RWPE2 (cell line): ENCODE measurements around the gene AURKB.
"Not testable (repeated sequence)": the region's sequence is repeated elsewhere in the genome, so short reads cannot be mapped to it uniquely, and the experiment has no call there.

ENCODE experiments used
- ATAC-seq: fragments of 200-7000 bp; cut with Tn5 transposase; 3 replicates; pipeline ENCODE4 v1.9.1; 2021; ENCODE audit warnings: low read depth
- DNase-seq: peaks from one replicate; pipeline ENCODE4 v3.0.0-alpha.2; 2020; ENCODE audit warnings: low spot score
- H3K27ac ChIP-seq: fragments of 450-650 bp; 2 replicates; pipeline ENCODE4 v1.5.1; 2017; ENCODE audit warnings: mild to moderate bottlenecking; ENCODE audit not compliant: poor library complexity, severe bottlenecking
- H3K27me3 ChIP-seq: fragments of 250-450 bp; sonication (Bioruptor Pico); 2 replicates; pipeline ENCODE4 v1.5.1; 2021; ENCODE audit warnings: mild to moderate bottlenecking, moderate library complexity; ENCODE audit not compliant: insufficient read depth, poor library complexity, severe bottlenecking
- H3K36me3 ChIP-seq: fragments of 250-450 bp; sonication (Bioruptor Pico); 2 replicates; pipeline ENCODE4 v1.5.1; 2020; ENCODE audit warnings: low read depth, mild to moderate bottlenecking, moderate library complexity
- H3K4me1 ChIP-seq: fragments of 250-450 bp; sonication (Bioruptor Pico); 2 replicates; pipeline ENCODE4 v1.5.1; 2021; ENCODE audit warnings: mild to moderate bottlenecking, moderate library complexity; ENCODE audit not compliant: insufficient read depth, poor library complexity, severe bottlenecking
- H3K4me3 ChIP-seq: fragments of 250-450 bp; sonication (Bioruptor Pico); 2 replicates; pipeline ENCODE4 v1.5.1; 2021; ENCODE audit warnings: mild to moderate bottlenecking, moderate library complexity; ENCODE audit not compliant: severe bottlenecking
- H3K9me3 ChIP-seq: fragments of 250-450 bp; sonication (Bioruptor Pico); 2 replicates; pipeline ENCODE4 v1.5.1; 2021; ENCODE audit warnings: mild to moderate bottlenecking, moderate library complexity; ENCODE audit not compliant: severe bottlenecking
- TF ChIP-seq, protein P1 (sequence below): fragments of 450-650 bp; IDR thresholded peaks from one replicate; pipeline ENCODE4 v1.5.1; 2017; ENCODE audit warnings: mild to moderate bottlenecking, moderate library complexity; ENCODE audit not compliant: poor library complexity, severe bottlenecking

AURKB gene

DNA sequence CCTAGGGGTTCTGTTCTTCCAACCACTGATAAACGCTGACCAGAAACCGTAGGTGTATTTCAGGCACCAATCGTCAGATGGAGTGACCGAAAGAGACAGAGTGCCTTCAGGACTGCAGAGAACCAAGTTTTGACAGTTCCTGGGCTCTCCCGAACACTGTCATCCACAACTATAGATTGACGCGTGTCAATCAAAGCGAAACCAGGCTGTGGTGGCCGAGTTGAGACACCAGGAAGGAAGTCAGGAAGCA is 11.9 kb upstream of the AURKB start:
- TF ChIP-seq, protein P1, sequence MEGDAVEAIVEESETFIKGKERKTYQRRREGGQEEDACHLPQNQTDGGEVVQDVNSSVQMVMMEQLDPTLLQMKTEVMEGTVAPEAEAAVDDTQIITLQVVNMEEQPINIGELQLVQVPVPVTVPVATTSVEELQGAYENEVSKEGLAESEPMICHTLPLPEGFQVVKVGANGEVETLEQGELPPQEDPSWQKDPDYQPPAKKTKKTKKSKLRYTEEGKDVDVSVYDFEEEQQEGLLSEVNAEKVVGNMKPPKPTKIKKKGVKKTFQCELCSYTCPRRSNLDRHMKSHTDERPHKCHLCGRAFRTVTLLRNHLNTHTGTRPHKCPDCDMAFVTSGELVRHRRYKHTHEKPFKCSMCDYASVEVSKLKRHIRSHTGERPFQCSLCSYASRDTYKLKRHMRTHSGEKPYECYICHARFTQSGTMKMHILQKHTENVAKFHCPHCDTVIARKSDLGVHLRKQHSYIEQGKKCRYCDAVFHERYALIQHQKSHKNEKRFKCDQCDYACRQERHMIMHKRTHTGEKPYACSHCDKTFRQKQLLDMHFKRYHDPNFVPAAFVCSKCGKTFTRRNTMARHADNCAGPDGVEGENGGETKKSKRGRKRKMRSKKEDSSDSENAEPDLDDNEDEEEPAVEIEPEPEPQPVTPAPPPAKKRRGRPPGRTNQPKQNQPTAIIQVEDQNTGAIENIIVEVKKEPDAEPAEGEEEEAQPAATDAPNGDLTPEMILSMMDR = no peak
- Histone ChIP-seq H3K27ac (peak overlapping the region; percentile 88), H3K27me3 (no peaks in the 10 kb centered on the region), H3K36me3 (peaks cover under 1% of the 10 kb centered on the region; the same call in 1 of the 2 replicates), H3K4me3 (peak overlapping the region; percentile 54), H3K9me3 (no peaks in the 10 kb centered on the region), H3K4me1 (peaks cover 5% of the 10 kb centered on the region)
- ATAC-seq (no peak), DNase-seq (no peak)

DNA sequence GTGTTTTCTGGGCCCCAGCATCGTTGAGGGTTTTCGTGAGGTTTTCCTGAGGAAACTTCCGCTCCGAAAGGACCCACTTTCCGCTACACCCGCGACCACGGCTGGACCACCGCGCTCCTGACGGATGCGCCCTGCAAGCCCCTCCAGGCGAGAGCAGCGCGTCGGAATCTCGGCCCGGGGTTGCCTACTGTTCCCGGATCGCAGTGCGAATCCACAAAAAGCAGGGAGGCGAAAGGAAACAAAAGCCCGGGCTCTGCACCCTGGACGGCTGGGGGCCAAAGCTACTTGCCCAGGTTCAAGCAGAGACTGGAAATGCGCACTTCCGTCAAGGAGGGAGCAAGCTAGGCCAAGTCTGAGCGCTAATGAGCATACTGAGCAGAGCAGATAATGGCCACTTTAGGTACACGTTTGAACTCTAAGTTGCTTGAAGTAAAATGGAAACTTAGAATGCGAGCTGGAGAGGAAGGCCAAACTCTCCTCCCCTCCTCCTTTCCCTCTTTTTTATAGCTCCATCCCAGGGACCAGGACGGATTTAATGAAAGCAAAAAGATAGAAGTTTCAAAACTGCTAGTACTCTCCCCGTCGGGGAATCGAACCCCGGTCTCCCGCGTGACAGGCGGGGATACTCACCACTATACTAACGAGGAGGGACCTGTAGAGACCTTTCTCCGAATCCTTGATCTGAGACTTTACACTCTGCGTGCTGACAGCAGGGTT is 11.4 kb upstream of the AURKB start:
- TF ChIP-seq, protein P1 = no peak
- H3K36me3 ChIP-seq = no peaks in the 10 kb centered on the region
- peak overlapping the region; percentile 54 for H3K4me3 ChIP-seq
- H3K9me3 ChIP-seq = no peaks in the 10 kb centered on the region
- DNase-seq (no peak), ATAC-seq (peak; percentile 26)
- H3K27ac ChIP-seq = peak overlapping the region; percentile 88
- no peaks in the 10 kb centered on the region for H3K27me3 ChIP-seq
- H3K4me1 ChIP-seq = peaks cover 5% of the 10 kb centered on the region

DNA sequence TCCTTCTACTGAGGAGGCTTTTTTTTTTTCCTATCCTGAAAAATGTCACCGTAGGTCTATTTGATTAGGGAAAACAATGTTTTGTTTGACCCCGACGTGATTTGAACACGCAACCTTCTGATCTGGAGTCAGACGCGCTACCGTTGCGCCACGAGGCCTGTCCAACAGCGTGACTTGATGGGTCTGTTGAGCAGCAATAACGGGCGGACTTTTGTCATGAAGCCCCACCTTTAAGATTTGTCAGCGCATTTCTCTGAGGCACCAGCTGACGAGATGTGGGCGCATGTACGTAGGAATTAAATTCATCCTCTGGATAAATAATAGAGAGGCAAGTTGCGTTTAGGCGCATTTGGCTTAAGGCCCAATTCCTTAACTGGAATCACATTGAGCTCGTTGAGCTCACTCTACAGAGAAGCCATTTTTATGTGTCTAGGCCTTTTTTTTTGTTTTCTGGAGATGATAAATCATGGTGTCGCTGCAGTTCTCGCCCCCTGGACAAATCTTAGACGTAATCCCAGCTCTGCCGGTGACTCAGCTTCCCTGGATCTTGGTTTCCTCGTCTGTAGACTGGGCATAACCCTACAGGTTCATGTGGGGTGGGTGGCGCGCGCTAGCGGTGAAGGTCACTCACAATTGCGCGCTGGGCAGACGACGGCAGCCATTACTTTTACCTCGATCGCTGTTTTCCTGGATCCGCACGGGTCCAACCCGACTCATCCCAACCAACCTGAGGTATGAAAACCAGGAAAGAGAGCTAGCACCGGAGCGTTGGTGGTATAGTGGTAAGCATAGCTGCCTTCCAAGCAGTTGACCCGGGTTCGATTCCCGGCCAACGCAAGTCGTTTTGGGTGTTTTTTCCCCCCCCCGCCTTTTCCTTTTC is 10.6 kb upstream of the AURKB start:
- Histone ChIP-seq H3K4me3 (peak overlapping the region; percentile 54), H3K36me3 (no peaks in the 10 kb centered on the region), H3K27ac (peak overlapping the region; percentile 88), H3K9me3 (no peaks in the 10 kb centered on the region), H3K4me1 (peaks cover 5% of the 10 kb centered on the region), H3K27me3 (no peaks in the 10 kb centered on the region)
- TF ChIP-seq, protein P1 = peak; percentile 23
- peak; percentile 87 for DNase-seq
- ATAC-seq = peak; percentile 37

GRCh38 chr17:8214000-8214399 is 3.6 kb upstream of the AURKB start:
- not testable (repeated sequence) for H3K27me3 ChIP-seq, H3K4me1 ChIP-seq, DNase-seq, H3K4me3 ChIP-seq, H3K27ac ChIP-seq, H3K36me3 ChIP-seq, H3K9me3 ChIP-seq, ATAC-seq

DNA sequence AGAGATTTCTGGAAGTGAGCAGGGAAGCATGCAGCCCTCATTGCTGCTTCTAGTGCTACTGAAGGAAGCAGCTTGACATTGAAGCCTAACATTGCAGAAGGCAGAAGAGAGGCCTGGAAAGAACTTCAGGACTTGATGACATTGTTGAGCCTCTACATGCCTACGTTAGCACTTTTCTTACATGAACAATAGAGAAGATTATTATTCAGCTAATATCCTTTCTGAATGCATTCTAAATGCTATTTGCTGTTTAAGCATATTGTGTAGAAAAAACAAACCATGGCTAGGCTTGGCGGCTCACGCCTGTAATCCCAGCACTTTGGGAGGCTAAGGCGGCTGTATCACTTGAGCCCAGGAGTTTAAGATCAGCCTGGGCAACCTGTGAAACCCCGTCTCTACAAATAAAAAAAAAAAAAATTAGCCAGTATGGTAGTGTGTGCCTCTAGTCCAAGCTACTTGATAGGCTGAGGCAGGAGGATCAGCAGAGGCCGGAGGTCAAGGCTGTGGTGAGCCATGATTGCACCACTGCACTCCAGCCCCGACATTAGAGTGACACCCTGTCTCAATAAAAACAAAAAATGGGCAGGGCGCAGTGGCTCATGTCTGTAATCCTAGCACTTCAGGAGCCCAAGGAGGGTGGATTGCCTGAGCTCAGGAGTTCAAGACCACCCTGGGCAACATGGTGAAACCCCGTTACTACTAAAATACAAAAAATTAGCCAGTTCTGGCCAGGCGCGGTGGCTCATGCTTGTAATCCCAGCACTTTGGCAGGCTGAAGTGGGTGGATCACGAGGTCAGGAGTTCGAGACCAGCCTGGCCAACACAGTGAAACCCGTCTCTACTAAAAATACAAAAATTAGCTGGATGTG is 2.2 kb upstream of the AURKB start:
- Histone ChIP-seq H3K27me3 (no peaks in the 10 kb centered on the region), H3K4me1 (peaks cover 14% of the 10 kb centered on the region), H3K4me3 (no peak overlapping the region), H3K36me3 (peaks cover 24% of the 10 kb centered on the region), H3K9me3 (no peaks in the 10 kb centered on the region), H3K27ac (no peak overlapping the region)
- TF ChIP-seq, protein P1 = no peak
- ATAC-seq = no peak
- no peak for DNase-seq
